ENCODE results near the gene IL1RAPL1.

DNA sequence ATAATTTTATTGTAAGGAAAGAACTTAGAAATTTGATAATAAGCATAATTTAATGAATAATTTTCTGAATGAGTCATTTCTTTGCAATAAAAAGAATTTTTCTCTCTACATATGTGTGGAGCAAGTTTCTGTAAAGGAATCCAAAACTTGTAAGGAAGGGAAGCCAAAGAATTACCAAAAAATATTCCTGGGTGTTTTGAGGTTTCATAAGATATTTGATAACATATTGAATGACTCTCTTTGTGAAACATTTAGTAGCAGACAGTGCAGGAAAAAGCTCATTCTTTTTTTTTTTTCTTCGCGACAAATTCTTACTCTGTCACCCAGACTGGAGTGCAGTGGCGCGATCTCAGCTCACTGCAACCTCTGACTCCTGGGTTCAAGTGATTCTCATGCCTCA is 1159.1 kb downstream of the IL1RAPL1 start:
- TF ChIP-seq, protein P1, sequence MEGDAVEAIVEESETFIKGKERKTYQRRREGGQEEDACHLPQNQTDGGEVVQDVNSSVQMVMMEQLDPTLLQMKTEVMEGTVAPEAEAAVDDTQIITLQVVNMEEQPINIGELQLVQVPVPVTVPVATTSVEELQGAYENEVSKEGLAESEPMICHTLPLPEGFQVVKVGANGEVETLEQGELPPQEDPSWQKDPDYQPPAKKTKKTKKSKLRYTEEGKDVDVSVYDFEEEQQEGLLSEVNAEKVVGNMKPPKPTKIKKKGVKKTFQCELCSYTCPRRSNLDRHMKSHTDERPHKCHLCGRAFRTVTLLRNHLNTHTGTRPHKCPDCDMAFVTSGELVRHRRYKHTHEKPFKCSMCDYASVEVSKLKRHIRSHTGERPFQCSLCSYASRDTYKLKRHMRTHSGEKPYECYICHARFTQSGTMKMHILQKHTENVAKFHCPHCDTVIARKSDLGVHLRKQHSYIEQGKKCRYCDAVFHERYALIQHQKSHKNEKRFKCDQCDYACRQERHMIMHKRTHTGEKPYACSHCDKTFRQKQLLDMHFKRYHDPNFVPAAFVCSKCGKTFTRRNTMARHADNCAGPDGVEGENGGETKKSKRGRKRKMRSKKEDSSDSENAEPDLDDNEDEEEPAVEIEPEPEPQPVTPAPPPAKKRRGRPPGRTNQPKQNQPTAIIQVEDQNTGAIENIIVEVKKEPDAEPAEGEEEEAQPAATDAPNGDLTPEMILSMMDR (IDR thresholded peaks at IDR 0.05) = no peak
- TF ChIP-seq POLR2A (IDR thresholded peaks at IDR 0.05) = no peak

Measured in thyroid gland (tissue), 4 donors.